ENCODE measurements around the gene ATP1A4. TPM values are rescaled to one million over a fixed set of nuclear protein-coding genes. Genes with fewer than 3 reads are reported as not detected.

Gene ATP1A4
- total RNA-seq, 1 donor from 2014 or later: not detected

DNA sequence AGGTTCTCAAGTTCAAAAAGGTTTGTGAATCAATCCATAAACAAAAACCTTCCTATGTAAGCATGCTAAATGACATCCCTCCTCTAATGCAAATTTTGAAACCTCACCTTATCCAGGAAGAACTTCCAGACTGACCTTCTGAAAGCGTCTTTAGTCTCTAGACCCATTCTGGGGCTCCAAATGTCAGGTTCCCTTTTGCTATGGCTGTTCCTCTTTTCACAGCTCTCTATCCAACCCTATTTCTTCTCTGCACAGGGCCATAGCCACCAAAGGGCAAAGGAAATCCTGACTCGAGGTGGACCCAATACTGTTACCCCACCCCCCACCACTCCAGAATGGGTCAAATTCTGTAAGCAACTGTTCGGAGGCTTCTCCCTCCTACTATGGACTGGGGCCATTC lies 3.4 kb downstream of the ATP1A4 start:
- no peaks in the 10 kb centered on the region for H3K9me3 Mint-ChIP-seq
- TF ChIP-seq, protein P1, sequence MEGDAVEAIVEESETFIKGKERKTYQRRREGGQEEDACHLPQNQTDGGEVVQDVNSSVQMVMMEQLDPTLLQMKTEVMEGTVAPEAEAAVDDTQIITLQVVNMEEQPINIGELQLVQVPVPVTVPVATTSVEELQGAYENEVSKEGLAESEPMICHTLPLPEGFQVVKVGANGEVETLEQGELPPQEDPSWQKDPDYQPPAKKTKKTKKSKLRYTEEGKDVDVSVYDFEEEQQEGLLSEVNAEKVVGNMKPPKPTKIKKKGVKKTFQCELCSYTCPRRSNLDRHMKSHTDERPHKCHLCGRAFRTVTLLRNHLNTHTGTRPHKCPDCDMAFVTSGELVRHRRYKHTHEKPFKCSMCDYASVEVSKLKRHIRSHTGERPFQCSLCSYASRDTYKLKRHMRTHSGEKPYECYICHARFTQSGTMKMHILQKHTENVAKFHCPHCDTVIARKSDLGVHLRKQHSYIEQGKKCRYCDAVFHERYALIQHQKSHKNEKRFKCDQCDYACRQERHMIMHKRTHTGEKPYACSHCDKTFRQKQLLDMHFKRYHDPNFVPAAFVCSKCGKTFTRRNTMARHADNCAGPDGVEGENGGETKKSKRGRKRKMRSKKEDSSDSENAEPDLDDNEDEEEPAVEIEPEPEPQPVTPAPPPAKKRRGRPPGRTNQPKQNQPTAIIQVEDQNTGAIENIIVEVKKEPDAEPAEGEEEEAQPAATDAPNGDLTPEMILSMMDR (IDR thresholded peaks at IDR 0.05): no peak
- ATAC-seq (ENCODE audit: low read depth): no peak
- H3K4me3 Mint-ChIP-seq: no peak overlapping the region
- intact Hi-C loops (cut with micrococcal nuclease): no loop called here
- no peak overlapping the region for H3K27ac Mint-ChIP-seq
- no peaks in the 10 kb centered on the region for H3K4me1 Mint-ChIP-seq
- no peaks in the 10 kb centered on the region for H3K36me3 Mint-ChIP-seq (ENCODE audit: low read depth)
- POLR2A ChIA-PET: no interaction called here
- no peak for DNase-seq
- CTCF ChIA-PET: no interaction called here
- H3K27me3 Mint-ChIP-seq: peaks cover 8% of the 10 kb centered on the region

DNA sequence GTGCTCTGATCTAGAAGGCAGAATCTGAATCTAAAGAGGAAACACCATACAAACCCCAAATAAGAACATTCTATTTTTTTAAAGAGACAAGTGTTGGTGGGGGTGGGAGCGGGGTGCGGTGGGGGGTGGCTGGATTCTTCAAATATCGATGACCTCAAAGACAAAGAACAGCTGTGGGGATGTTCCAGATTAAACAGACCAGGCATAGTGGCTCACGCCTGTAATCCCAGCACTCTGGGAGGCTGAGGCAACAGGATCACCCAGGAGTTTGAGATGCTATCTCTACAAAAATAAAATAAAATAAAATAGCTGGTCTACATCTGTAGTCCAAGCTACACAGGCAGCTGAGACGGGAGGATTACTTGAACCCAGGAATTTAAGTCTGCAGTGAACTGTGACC lies 5.0 kb downstream of the ATP1A4 start:
- H3K4me3 Mint-ChIP-seq: no peak overlapping the region
- H3K36me3 Mint-ChIP-seq (ENCODE audit: low read depth): no peaks in the 10 kb centered on the region
- no peaks in the 10 kb centered on the region for H3K4me1 Mint-ChIP-seq
- POLR2A ChIA-PET: no interaction called here
- H3K27me3 Mint-ChIP-seq: peaks cover 6% of the 10 kb centered on the region
- TF ChIP-seq, protein P1 (IDR thresholded peaks at IDR 0.05): no peak
- intact Hi-C loops (cut with micrococcal nuclease): no loop called here
- ATAC-seq (ENCODE audit: low read depth) (no peak), DNase-seq (no peak)
- no peak overlapping the region for H3K27ac Mint-ChIP-seq
- CTCF ChIA-PET: no interaction called here
- no peaks in the 10 kb centered on the region for H3K9me3 Mint-ChIP-seq

DNA sequence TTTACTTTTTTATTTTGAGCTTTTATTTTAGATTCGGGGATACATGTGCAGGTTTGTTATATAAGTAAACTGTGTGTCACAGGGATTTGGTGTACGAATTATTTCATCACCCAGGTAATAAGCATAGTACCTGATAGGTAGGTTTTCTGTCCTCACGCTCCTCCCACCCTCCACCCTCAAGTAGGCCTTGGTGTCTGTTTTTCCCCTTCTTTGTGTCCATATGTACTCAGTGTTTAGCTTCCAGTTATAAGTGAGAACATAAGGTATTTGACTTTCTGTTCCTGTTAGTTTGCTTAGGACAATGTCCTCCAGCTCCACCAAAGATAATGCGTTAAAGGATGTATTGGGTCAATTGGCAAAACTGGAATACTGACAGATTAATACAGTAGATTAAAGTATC lies 5.8 kb downstream of the ATP1A4 start:
- peaks cover 6% of the 10 kb centered on the region for H3K27me3 Mint-ChIP-seq
- intact Hi-C loops (cut with micrococcal nuclease): no loop called here
- no peak overlapping the region for H3K4me3 Mint-ChIP-seq
- CTCF ChIA-PET: no interaction called here
- TF ChIP-seq, protein P1 (IDR thresholded peaks at IDR 0.05): no peak
- POLR2A ChIA-PET: no interaction called here
- DNase-seq (no peak), ATAC-seq (ENCODE audit: low read depth) (no peak)
- H3K36me3 Mint-ChIP-seq (ENCODE audit: low read depth): no peaks in the 10 kb centered on the region
- H3K27ac Mint-ChIP-seq: no peak overlapping the region
- H3K9me3 Mint-ChIP-seq: no peaks in the 10 kb centered on the region
- peaks cover 1% of the 10 kb centered on the region for H3K4me1 Mint-ChIP-seq

- Mint-ChIP-seq H3K27me3 (peaks cover 6% of the 10 kb centered on the region), H3K36me3 (ENCODE audit: low read depth) (no peaks in the 10 kb centered on the region), H3K27ac (no peak overlapping the region), H3K4me1 (peaks cover 2% of the 10 kb centered on the region), H3K9me3 (no peaks in the 10 kb centered on the region), H3K4me3 (no peak overlapping the region)
- CTCF ChIA-PET: no interaction called here
- TF ChIP-seq, protein P1 (IDR thresholded peaks at IDR 0.05): no peak
- ATAC-seq (ENCODE audit: low read depth) (no peak), DNase-seq (no peak)
- intact Hi-C loops (cut with micrococcal nuclease): no loop called here
- POLR2A ChIA-PET: no interaction called here
Measured at GRCh38 chr1:160158031-160158430, 6.6 kb downstream of the ATP1A4 start.

DNA sequence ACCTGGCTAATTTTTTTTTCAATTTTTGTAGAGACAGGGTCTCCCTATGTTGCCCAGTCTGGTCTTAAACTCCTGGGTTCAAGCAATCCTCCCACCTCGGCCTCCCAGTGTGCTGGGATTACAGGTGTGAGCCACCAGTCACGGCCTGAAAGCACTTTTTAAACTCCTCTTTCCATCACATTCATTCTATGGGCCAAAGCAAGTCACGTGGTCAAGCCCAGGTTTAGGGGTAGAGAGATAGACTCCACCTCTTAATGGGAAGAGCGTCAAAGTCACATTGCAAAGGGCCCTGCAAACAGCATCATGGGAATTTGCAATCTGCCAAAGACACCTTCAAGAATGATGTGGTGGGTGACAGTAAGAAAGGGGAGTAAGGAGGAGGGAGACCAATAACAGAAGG lies 7.1 kb downstream of the ATP1A4 start:
- ATAC-seq (ENCODE audit: low read depth) (no peak), DNase-seq (no peak)
- H3K4me1 Mint-ChIP-seq: peaks cover 2% of the 10 kb centered on the region
- peaks cover 6% of the 10 kb centered on the region for H3K27me3 Mint-ChIP-seq
- H3K27ac Mint-ChIP-seq: no peak overlapping the region
- intact Hi-C loops (cut with micrococcal nuclease): no loop called here
- H3K4me3 Mint-ChIP-seq: no peak overlapping the region
- ChIA-PET CTCF (interaction anchor here (1.4 kb wide), 1 partner anchor 133 kb away, joined by 5 read pairs; no protein-coding TSS in a partner anchor), POLR2A (no interaction called here)
- no peaks in the 10 kb centered on the region for H3K36me3 Mint-ChIP-seq (ENCODE audit: low read depth)
- TF ChIP-seq, protein P1 (IDR thresholded peaks at IDR 0.05): no peak
- H3K9me3 Mint-ChIP-seq: no peaks in the 10 kb centered on the region

Measured in activated B cell treated with CpG ODN at 0.5 μM for 24 hours (primary cell).